Neural cell (in vitro differentiated cells): ENCODE results near the gene MAP3K13. TPM values are rescaled to one million over a fixed set of nuclear protein-coding genes. Genes with fewer than 3 reads are reported as not detected.

Experiments used
- H2AFZ ChIP-seq: fragments of 200-600, 300-800 bp; sonication (generic), shearing (Covaris generic); 2 replicates; pipeline ENCODE4 v1.6.0; 2014; ENCODE audit warnings: low read depth, mild to moderate bottlenecking, antibody characterized with exemption, low read length, moderate library complexity
- H3F3A ChIP-seq: fragments of 200-600 bp; shearing (Covaris generic); 2 replicates; pipeline ENCODE4 v1.6.1; 2016; ENCODE audit warnings: mild to moderate bottlenecking, moderate library complexity, mixed read lengths, antibody characterized with exemption, low read length; ENCODE audit not compliant: insufficient read depth, poor library complexity, severe bottlenecking
- H3K27ac ChIP-seq: fragments of 200-600, 300-800 bp; sonication (generic), shearing (Covaris generic); 2 replicates; pipeline ENCODE4 v1.5.1; 2014; ENCODE audit warnings: mild to moderate bottlenecking, low read length, moderate library complexity
- H3K27me3 ChIP-seq: fragments of 300-800, 200-600 bp; sonication (generic), shearing (Covaris generic); 2 replicates; pipeline ENCODE4 v1.6.0; 2014; ENCODE audit warnings: mild to moderate bottlenecking, low read depth, low read length, moderate library complexity; ENCODE audit not compliant: insufficient read depth
- H3K36me3 ChIP-seq: fragments of 300-800, 200-600 bp; sonication (generic), shearing (Covaris generic); 2 replicates; pipeline ENCODE4 v1.5.1; 2014; ENCODE audit warnings: mild to moderate bottlenecking, antibody characterized with exemption, low read length, moderate library complexity; ENCODE audit not compliant: insufficient read depth
- H3K4me2 ChIP-seq: fragments of 300-800, 200-600 bp; sonication (generic), shearing (Covaris generic); 2 replicates; pipeline ENCODE4 v1.6.0; 2014; ENCODE audit warnings: mild to moderate bottlenecking, low read length
- H3K4me3 ChIP-seq: fragments of 300-800, 200-600 bp; sonication (generic), shearing (Covaris generic); 2 replicates; pipeline ENCODE4 v1.5.1; 2014; ENCODE audit warnings: mild to moderate bottlenecking, low read length, moderate library complexity
- H3K79me2 ChIP-seq: fragments of 200-600 bp; shearing (Covaris generic); replicated peaks from 2 replicates; pipeline ENCODE4 v1.6.0; 2014; ENCODE audit warnings: mild to moderate bottlenecking, low read length, moderate library complexity; ENCODE audit not compliant: insufficient read depth
- H3K9ac ChIP-seq: fragments of 300-800, 200-600 bp; sonication (generic), shearing (Covaris generic); 2 replicates; pipeline ENCODE4 v1.6.1; 2016; ENCODE audit warnings: mild to moderate bottlenecking, low read length, mixed read lengths
- H3K9me2 ChIP-seq: fragments of 200-600 bp; shearing (Covaris generic); 2 replicates; pipeline ENCODE4 v1.6.1; 2016; ENCODE audit warnings: mild to moderate bottlenecking, low read length, mixed read lengths; ENCODE audit not compliant: insufficient read depth
- H3K9me3 ChIP-seq: fragments of 200-600, 300-800 bp; sonication (generic), shearing (Covaris generic); 2 replicates; pipeline ENCODE4 v1.6.1; 2016; ENCODE audit warnings: mild to moderate bottlenecking, mixed run types, low read length, moderate library complexity, mixed read lengths
- H4K20me1 ChIP-seq: fragments of 200-600 bp; shearing (Covaris generic); 2 replicates; pipeline ENCODE4 v1.6.1; 2016; ENCODE audit warnings: mild to moderate bottlenecking, mixed run types; ENCODE audit not compliant: insufficient read depth
- EP300 ChIP-seq: fragments of 450-650 bp; conservative IDR thresholded peaks from 2 replicates; pipeline ENCODE4 v1.6.1; 2014; ENCODE audit warnings: antibody characterized with exemption, mild to moderate bottlenecking, moderate library complexity; ENCODE audit not compliant: poor library complexity, severe bottlenecking
- EZH2 ChIP-seq: fragments of 200-600, 300-800 bp; shearing (Covaris generic), sonication (generic); IDR thresholded peaks from 2 replicates; pipeline ENCODE4 v1.6.1; 2014; ENCODE audit warnings: antibody characterized with exemption, low read length, borderline replicate concordance, mild to moderate bottlenecking; ENCODE audit not compliant: insufficient read depth, poor library complexity, severe bottlenecking
- MXI1 ChIP-seq: fragments of 450-650 bp; conservative IDR thresholded peaks from 2 replicates; pipeline ENCODE4 v1.6.1; 2014; ENCODE audit warnings: antibody characterized with exemption, mild to moderate bottlenecking; ENCODE audit not compliant: poor library complexity, severe bottlenecking
- POLR2AphosphoS5 ChIP-seq: IDR thresholded peaks from 2 replicates; pipeline ENCODE4 v1.6.1; 2012
- RAD21 ChIP-seq: fragments of 450-650 bp; conservative IDR thresholded peaks from 2 replicates; pipeline ENCODE4 v1.6.1; 2014; ENCODE audit warnings: antibody characterized with exemption, mild to moderate bottlenecking, moderate library complexity
- SMC3 ChIP-seq: fragments of 450-650 bp; conservative IDR thresholded peaks from 2 replicates; pipeline ENCODE4 v1.6.1; 2014; ENCODE audit warnings: antibody characterized with exemption, mild to moderate bottlenecking, moderate library complexity; ENCODE audit not compliant: poor library complexity
- TAF1 ChIP-seq: IDR thresholded peaks from 2 replicates; pipeline ENCODE4 v1.6.1; 2012; ENCODE audit warnings: low read depth
- polyA plus RNA-seq: library from polyadenylated mRNA; depleted of rRNA; stranded (reverse); fragments of >200 nt; gene quantifications from 2 replicates; pipeline ENCODE4 v1.2.3, GENCODE V29; 2014
- TF ChIP-seq, protein P1 (sequence below): IDR thresholded peaks from 2 replicates; pipeline ENCODE4 v1.6.1; 2012; ENCODE audit warnings: borderline replicate concordance
- TF ChIP-seq, protein P2 (sequence below): fragments of 450-650 bp; IDR thresholded peaks from 2 replicates; pipeline ENCODE4 v1.5.1; 2014; ENCODE audit warnings: antibody characterized with exemption, mild to moderate bottlenecking, moderate library complexity; ENCODE audit not compliant: poor library complexity, severe bottlenecking

Gene MAP3K13
- polyA plus RNA-seq, 1 donor from 2014 or later = 33.8 TPM

GRCh38 chr3:185508335-185508991, 145.5 kb downstream of the MAP3K13 start:
- H3K27me3 ChIP-seq = no peaks in the 10 kb centered on the region
- H4K20me1 ChIP-seq = no peaks in the 10 kb centered on the region
- no peak overlapping the region for H3K4me3 ChIP-seq
- no peak overlapping the region for H2AFZ ChIP-seq
- no peaks in the 10 kb centered on the region for H3K9me2 ChIP-seq
- H3K36me3 ChIP-seq = no peaks in the 10 kb centered on the region
- no peak overlapping the region for H3K4me2 ChIP-seq
- H3F3A ChIP-seq = no peaks in the 10 kb centered on the region
- no peak overlapping the region for H3K9ac ChIP-seq
- TF ChIP-seq, protein P1, sequence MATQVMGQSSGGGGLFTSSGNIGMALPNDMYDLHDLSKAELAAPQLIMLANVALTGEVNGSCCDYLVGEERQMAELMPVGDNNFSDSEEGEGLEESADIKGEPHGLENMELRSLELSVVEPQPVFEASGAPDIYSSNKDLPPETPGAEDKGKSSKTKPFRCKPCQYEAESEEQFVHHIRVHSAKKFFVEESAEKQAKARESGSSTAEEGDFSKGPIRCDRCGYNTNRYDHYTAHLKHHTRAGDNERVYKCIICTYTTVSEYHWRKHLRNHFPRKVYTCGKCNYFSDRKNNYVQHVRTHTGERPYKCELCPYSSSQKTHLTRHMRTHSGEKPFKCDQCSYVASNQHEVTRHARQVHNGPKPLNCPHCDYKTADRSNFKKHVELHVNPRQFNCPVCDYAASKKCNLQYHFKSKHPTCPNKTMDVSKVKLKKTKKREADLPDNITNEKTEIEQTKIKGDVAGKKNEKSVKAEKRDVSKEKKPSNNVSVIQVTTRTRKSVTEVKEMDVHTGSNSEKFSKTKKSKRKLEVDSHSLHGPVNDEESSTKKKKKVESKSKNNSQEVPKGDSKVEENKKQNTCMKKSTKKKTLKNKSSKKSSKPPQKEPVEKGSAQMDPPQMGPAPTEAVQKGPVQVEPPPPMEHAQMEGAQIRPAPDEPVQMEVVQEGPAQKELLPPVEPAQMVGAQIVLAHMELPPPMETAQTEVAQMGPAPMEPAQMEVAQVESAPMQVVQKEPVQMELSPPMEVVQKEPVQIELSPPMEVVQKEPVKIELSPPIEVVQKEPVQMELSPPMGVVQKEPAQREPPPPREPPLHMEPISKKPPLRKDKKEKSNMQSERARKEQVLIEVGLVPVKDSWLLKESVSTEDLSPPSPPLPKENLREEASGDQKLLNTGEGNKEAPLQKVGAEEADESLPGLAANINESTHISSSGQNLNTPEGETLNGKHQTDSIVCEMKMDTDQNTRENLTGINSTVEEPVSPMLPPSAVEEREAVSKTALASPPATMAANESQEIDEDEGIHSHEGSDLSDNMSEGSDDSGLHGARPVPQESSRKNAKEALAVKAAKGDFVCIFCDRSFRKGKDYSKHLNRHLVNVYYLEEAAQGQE = no peak
- TF ChIP-seq, protein P2, sequence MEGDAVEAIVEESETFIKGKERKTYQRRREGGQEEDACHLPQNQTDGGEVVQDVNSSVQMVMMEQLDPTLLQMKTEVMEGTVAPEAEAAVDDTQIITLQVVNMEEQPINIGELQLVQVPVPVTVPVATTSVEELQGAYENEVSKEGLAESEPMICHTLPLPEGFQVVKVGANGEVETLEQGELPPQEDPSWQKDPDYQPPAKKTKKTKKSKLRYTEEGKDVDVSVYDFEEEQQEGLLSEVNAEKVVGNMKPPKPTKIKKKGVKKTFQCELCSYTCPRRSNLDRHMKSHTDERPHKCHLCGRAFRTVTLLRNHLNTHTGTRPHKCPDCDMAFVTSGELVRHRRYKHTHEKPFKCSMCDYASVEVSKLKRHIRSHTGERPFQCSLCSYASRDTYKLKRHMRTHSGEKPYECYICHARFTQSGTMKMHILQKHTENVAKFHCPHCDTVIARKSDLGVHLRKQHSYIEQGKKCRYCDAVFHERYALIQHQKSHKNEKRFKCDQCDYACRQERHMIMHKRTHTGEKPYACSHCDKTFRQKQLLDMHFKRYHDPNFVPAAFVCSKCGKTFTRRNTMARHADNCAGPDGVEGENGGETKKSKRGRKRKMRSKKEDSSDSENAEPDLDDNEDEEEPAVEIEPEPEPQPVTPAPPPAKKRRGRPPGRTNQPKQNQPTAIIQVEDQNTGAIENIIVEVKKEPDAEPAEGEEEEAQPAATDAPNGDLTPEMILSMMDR = no peak
- TF ChIP-seq EZH2 = no peak
- TF ChIP-seq EP300 = no peak
- TF ChIP-seq SMC3 = no peak
- no peak for TF ChIP-seq RAD21
- TF ChIP-seq POLR2AphosphoS5 = no peak
- TF ChIP-seq TAF1 = no peak
- no peak for TF ChIP-seq MXI1
- H3K9me3 ChIP-seq = no peaks in the 10 kb centered on the region
- no peaks in the 10 kb centered on the region for H3K79me2 ChIP-seq
- no peak overlapping the region for H3K27ac ChIP-seq

DNA sequence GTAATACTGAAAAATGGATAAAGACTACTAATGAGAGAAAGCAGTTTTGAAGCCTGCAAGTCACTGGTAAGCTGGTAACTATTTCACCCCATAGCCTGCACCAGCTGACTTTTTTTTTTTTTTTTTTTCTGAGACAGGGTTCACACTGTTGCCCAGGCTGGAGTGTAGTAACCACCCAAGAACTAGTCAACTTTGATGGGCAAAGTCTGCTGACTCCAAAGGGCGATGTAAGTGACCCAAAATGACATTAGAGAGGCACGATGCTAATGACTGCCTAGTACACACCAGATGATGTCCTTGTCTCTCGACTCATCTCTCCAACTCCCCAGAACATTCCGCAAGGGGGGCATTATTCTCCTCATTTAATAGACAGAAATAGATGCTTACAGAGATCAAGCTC, 148.8 kb downstream of the MAP3K13 start:
- Histone ChIP-seq H3K27ac (no peak overlapping the region), H4K20me1 (no peaks in the 10 kb centered on the region), H3K4me3 (no peak overlapping the region), H3K79me2 (no peaks in the 10 kb centered on the region), H3K36me3 (no peaks in the 10 kb centered on the region), H3K4me2 (no peak overlapping the region), H3F3A (no peaks in the 10 kb centered on the region), H3K9me3 (no peaks in the 10 kb centered on the region), H3K9me2 (no peaks in the 10 kb centered on the region), H3K27me3 (no peaks in the 10 kb centered on the region), H2AFZ (no peak overlapping the region), H3K9ac (no peak overlapping the region)
- TF ChIP-seq, protein P2 = no peak
- no peak for TF ChIP-seq EZH2
- TF ChIP-seq POLR2AphosphoS5 = no peak
- TF ChIP-seq EP300 = no peak
- no peak for TF ChIP-seq MXI1
- TF ChIP-seq RAD21 = no peak
- no peak for TF ChIP-seq SMC3
- TF ChIP-seq, protein P1 = no peak
- TF ChIP-seq TAF1 = no peak
